HG03103 (cell line): Measurements from ENCODE around the gene BUD23.
"Not testable (repeated sequence)": the region's sequence is repeated elsewhere in the genome, so short reads cannot be mapped to it uniquely, and the experiment has no call there.

Source experiments
- ATAC-seq: cut with Tn5 transposase; IDR thresholded peaks from one replicate; pipeline ENCODE4 v1.9.1; 2021; ENCODE audit warnings: low read depth; ENCODE audit not compliant: unreplicated experiment

BUD23 gene

GRCh38 chr7:73699370-73700068 lies 16.1 kb downstream of the BUD23 start:
- ATAC-seq = no peak

GRCh38 chr7:73700069-73700423 lies 16.6 kb downstream of the BUD23 start:
- ATAC-seq = no peak

DNA sequence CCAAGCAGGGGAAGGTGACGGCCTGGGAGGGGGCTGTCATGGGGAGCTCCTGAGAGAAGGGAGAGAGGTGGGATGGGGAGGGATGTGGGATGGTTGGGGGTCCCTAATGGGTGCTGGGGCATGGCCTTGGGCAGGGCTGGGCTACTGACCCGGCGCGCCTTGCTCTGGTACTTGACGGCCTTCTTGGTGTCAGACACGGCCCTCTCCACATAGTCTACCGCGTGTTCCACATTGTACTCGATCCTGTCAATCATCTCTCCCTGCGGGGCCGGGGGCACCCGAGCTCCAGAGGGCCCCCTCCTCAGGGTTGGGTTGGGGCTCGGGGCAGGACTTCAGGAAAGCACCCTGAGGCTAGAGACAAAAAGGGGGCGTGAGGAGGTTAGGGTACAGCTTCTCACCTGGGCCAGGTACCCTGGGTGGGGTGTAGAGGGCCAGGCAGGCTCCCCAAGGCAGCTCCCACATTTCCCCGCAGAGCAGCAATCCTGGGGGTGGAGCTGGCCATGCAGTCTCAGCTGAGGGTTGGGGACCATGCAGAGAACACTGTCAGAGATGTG lies 17.3 kb downstream of the BUD23 start:
- ATAC-seq = no peak

DNA sequence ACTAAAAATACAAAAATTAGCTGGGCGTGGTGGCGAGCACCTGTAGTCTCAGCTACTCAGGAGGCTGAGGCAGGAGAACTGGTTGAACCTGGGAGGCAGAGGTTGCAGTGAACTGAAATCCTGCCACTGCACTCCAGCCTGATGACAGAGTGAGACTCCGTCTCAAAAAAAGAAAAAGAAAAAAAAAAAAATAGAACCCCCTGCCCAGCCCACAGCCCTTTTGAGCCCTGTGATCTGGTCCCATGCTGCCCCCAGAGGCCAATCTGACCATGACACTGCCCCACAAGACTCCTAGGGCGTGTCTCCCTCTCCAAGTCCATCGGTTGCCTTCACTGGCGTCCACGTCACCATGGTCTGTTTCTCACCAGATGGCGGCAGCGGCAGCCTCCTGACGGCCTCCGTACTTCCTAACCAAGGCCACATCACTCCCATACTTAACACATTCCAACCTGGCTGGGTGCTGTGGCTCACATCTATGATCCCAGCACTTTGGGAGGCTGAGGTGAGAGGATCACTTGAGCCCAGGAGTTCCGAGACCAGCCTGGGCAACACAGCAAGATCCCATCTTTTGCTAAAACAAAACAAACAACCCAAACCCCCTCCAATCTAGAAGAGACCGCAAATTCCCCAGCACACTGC lies 18.1 kb downstream of the BUD23 start:
- no peak for ATAC-seq

DNA sequence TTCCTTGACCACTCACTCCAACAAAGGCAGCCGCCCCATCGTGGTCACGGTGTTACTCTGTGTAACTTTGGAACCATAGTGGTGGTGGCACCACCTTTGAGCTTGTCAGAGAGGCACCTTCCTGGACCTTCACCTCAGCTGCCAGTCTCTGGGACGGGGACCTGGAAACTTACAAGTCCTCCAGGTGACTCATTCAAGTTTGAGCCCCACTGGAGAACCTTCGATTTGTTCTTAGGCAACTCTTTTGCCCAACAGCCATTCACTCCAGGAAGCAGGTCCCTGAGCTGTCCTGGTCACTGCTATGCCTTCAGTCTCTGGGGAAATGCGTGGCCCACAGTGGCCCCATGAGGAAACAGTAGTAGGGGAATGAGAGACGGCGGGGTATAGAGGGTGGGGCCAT lies 18.8 kb downstream of the BUD23 start:
- no peak for ATAC-seq

DNA sequence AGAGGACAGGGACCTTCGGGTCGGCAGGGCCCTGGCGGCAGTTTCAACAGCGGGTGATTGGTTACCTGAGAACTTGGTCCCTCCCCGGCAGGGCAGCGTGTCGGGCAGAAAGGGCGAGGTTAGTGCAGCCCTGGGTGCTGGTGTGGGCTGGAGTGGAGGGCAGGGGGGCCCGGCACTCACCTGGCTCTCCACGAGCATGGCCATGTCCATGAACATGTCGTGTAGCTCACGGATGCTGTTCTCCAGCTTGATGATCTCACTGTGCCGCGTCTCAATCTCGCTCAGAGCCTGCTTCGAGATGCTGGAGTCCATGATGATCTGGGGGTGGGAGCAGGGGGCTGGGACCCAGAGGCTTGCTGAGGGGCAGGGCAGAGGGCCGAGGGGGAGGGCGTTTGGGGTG lies 19.3 kb downstream of the BUD23 start:
- ATAC-seq = no peak

DNA sequence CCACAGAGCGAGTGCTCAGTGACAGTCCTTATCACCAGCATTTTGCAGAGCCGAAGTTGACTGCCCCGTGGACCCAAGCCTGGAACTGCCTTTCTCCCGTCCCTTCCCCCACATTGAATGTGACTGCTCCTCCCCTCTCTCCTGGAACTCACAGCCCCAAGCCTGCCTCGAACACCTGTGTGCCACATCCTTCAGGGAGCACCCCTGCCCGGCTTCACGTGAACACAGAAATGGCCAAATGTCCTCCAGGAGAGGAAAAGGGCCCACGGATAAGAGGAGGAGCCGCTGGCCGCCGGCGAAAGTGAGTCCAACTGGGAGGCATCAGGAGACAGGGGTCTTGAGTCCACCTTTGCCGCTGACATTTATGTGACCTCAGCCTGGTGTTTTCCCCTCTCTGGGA lies 19.8 kb downstream of the BUD23 start:
- no peak for ATAC-seq

DNA sequence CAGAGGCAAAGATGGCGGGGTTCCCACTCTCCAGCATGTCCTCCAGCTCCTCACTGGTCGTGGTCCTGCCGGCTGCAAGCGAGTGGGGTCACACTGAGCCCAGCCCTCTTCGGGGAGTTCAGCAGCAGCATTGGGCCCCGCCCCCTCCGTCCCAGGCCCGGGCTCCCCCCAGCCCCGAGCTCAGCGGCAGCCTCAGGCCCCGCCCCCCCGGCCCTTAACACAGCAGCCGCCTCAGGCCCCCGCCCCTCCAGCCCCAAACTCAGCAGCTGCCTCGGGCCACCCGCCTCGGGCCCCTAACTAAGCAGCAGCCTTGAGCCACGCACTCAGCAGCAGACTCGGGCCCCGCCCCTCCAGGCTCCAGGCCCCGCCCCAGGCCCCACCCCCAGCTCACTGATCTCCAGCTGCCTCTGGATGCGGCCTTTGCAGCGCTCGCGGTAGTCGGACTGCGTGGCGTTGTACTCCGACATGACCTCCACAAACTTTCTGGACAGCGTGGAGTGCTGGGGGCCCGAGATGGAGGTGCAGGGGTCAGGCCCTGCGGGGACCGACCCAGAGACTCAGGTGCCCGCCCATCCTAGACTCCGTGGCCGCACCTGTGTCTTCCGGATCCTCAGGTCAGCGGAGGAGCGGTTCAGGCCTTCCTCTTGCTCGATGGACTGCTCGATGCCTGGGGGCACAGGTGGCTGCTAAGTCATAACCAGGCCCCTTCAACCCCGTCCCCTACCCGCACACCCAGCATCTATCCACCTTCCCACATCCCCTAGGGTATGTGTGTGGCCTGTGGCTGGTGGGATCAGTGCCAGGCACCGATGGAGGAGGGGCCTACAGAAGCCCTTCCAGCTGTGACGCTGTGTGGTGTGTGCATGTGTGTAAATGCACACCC lies 20.6 kb downstream of the BUD23 start:
- ATAC-seq = no peak

DNA sequence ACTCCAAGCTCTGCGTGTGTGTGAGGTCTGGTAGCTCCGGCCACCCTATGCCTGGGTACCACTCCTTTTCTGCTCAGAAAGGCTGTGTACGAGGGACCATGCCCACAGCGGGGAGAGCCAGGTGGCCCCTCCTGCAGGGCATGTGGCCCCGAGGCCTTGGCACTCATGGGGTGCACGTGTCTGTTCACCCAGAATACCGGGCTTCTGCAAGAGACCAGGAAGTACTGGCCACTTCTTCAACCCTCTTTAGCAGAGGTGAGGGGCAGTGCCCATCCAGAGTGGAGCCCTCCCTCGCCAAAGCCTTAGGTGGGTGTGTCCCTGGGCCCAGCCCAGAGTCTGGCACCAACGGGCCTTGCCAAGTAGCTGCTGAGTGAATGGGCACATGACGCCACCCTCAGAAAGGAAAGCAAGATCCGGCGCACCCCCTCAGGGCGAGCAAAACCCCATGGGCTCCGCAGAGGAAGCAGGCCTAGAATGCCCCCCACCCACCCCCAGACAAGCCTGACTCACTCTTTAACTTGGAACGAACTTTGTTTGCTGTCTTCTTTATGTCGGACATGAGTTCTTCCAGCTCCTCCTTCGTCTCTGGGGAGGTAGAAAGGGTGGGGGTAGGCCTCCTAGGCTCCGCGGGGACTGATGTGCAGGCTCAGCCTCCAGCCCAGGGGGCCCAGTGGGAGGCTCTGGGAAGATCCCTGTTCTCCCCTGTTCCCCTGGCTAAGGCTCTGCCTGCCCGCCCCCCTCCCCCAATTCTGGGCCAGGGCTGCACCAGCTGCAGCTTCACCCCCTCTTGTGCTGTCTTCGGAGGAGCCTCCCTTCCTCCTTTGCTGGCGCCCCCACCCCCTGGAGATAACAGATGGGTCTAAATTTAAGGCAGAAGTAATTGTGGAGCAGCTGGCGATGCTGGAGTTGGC lies 21.5 kb downstream of the BUD23 start:
- ATAC-seq = no peak

DNA sequence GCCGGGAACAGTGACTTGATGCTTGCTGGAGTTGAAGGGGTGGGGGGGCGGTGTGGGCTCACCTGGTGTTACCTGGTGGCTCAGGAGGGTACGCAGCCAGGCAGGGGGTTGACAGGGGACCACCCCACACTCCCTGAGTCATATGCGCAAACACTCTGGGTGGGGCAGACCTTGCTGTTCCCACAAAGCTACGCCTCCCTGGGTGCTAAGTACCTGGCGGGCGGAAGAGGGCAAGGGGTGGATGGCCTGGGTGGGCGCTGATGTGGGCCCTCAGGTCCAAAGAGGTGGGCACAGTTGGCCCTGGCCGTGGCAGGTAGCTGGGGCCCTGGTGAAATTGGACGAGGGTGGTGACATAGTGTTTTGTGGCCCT lies 22.1 kb downstream of the BUD23 start:
- no peak for ATAC-seq

GRCh38 chr7:73706126-73707044 lies 23.0 kb downstream of the BUD23 start:
- no peak for ATAC-seq

DNA sequence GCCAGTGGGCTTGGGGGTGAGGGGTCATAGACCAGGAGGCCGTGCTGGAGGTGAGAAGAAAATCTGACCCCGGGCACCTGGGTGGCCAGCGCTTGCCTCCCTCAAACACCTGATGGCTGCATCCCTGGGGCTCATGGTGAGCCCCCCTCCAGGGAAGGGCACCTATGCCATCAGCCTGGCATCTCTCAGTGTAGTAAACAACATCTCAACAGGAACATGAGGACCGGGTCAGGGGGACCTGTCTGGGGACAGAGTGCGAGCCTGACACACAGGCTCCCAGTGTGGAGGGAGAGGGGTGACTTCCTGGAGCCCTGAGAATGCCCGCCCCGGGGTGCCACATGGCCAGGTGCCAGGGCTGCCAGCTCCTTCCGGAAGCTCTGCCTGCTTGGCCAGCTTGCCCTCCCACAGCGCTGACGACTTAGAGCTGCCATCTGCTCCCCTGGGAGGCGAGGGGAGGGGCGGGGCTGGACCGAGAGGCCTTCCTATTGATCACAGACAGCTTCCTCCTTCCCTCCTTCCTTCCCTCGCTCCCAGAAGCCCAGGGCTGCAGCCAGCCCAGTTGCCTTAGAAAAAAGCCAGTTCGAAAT lies 23.7 kb downstream of the BUD23 start:
- no peak for ATAC-seq

DNA sequence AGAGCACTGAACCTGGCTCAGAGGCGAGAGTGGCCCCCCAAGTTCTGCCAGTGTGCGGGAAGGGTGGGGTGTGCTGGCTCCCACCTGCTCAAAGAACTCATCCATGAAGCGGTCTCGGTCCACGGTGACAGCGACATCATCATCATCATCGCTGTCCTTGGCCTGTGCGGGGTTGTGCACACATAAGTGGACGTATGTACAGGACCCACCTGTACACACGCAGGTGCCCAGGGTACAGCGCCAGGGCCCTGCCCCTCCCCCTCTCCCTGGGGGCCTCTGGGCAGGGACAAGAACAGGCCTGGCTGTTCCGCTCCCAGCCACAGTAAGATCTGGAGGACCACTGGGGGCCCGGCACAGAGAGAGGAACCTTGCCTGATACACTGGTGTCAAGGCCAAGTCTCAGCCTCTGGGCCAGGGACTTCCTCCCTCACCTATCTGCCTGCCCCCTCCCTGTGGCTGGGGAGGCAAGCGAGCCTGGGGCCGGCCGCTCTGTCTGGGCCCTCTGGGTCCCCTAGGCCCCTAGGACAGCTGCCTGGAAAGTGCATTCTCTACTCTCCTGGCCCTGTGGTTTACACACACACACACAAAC lies 25.7 kb downstream of the BUD23 start:
- ATAC-seq = no peak

DNA sequence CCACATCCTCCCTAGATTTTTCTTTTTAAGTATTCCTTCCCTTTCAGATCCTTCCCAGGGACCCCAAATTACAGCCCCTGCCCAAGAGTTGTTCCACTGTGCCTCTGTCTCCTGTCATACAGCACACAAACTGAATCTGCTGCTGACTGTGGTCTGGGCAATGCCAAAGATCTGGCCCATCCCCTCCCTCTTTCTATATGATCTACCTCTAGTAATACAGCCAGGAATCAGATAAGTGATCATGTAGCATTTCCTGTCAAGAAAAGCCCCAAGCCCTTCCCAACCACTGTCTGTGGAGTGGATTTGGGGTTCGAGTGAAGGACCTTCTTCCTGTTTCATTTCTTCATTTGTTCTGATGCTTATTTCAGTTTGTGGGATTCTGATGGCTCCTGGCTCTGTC lies 29.4 kb downstream of the BUD23 start:
- ATAC-seq = no peak

GRCh38 chr7:73713319-73713718 lies 29.9 kb downstream of the BUD23 start:
- ATAC-seq = not testable (repeated sequence)

DNA sequence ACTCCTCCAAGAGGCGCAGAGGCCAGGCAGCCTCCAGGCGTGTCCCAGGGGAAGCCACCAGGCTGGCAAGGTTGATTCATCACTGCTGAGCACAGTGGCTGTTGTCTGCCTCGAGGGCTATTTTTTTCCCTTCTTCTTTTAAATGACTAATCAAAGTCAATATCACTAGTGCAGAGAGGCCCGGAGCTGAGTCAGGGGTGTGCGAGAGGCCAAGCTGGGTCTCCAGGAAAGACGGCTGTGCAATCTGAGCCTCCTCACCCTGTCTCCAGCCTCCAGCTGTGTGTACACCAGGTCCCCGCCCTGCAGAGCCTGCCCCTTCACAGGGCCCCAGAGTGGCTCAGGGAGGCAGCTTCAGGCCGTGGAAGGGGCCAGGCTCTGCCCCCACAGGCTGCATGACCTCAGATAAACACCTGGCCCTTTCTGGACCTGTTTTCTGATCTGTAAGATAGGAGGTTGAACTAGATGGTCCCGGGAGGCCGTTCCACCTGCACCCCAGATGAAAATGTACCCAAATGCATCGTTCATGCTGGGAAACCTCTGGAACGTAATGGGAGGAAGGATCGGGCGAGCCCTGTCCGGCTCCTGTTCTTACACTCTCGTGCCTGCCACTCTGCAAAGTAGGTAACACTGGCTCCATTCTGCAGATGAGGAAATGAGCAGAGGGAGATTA lies 32.4 kb downstream of the BUD23 start:
- ATAC-seq = no peak

DNA sequence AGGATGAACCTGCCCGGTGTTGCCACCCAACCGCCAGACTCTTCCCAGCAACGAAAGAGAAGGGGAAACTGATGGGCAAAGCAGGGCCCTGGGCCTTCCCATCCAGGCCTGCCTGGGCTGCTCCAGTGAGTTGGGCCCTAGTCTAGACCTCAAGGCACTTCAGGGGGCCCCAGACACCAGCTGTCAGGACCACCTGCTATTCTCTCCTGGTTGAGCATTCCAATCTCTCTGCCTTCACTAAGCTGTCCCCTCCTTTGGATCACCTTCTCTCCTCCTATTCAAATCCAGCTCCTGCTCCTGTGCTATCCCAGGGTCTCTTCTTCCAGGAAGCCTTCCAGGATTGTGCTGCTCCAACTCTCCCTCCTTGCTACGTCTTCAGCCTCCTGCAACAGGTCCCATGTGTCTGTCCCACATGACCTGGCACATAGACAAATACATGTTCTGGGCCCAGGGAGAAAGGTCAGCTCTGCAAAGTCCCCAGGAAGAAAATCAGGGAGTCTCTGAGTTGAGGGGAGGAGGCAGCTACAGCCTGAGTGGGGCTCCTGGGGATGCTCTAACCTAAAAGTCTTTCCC lies 33.0 kb downstream of the BUD23 start:
- no peak for ATAC-seq
